ENCODE data around the gene PRKAR1B.

DNA sequence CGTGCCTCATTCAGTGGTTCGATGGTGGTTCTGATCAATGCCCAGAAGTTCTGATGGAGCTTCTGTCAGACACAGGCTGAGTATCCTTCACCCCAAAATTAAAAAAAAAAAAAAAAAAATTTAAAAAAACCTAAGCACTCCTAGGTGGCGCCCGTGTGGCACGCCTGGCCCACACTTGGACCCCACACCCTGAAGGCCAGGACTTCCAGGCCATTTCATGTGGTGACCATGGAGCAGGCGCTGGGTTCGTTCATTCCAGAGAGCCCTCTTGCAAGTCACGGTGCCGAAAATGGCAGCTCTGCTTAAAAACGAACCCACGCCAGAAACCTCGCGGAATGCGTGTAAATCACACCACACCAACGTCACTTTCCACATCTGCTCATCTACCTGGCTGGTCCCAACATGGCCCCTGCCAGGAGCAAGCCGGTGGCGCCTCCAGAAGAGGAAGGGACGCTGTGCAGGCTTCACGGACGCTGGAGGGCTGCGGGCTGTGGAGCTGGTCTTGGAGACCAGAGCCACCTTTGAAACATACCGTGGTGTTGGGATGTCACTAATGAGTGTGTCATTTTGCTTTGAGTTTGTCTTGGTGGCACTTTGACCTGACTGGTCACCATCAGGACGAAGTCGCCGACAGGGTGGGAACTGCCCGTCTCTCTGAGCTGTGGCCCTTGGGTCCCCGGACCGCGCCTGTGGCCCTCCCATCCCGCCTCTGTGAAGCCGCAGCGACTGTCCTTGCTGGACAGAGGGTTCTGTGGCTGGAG, 46.0 kb upstream of the PRKAR1B start:
- no peak for TF ChIP-seq CTCF (IDR thresholded peaks at IDR 0.05)
- no peak for TF ChIP-seq POLR2A (IDR thresholded peaks at IDR 0.05)
